Measurements from ENCODE around the gene ZDHHC14.

The ZDHHC14 gene

GRCh38 chr6:157492741-157493140 is 111.8 kb downstream of the ZDHHC14 start:
- H3K27me3 ChIP-seq (ENCODE audit: insufficient read depth, poor library complexity, severe bottlenecking), result no peaks in the 10 kb centered on the region
- no peak overlapping the region for H3K27ac ChIP-seq (replicated peaks)
- H3K4me3 ChIP-seq (replicated peaks; ENCODE audit: insufficient read depth, low read length), result no peak overlapping the region
- DNase-seq (ENCODE audit: low read depth in 1 of 2, low spot score in 1 of 2), result no peak
- TF ChIP-seq POLR2AphosphoS5 (IDR thresholded peaks at IDR 0.05; ENCODE audit: low read depth) (no peak), GABPA (IDR thresholded peaks at IDR 0.05; ENCODE audit: low read depth) (no peak), REST (IDR thresholded peaks at IDR 0.05; ENCODE audit: insufficient replicate concordance, low read depth) (no peak), CTCF (IDR thresholded peaks at IDR 0.05; ENCODE audit: insufficient read depth, low read length) (no peak), SPI1 (IDR thresholded peaks at IDR 0.05; ENCODE audit: borderline replicate concordance, low read depth) (no peak)

GRCh38 chr6:157493173-157493572 is 112.2 kb downstream of the ZDHHC14 start:
- no peak for TF ChIP-seq GABPA (IDR thresholded peaks at IDR 0.05; ENCODE audit: low read depth)
- TF ChIP-seq SPI1 (IDR thresholded peaks at IDR 0.05; ENCODE audit: borderline replicate concordance, low read depth), result no peak
- no peak for TF ChIP-seq REST (IDR thresholded peaks at IDR 0.05; ENCODE audit: insufficient replicate concordance, low read depth)
- no peak for TF ChIP-seq CTCF (IDR thresholded peaks at IDR 0.05; ENCODE audit: insufficient read depth, low read length)
- TF ChIP-seq POLR2AphosphoS5 (IDR thresholded peaks at IDR 0.05; ENCODE audit: low read depth), result no peak
- H3K27ac ChIP-seq (replicated peaks), result no peak overlapping the region
- H3K4me3 ChIP-seq (replicated peaks; ENCODE audit: insufficient read depth, low read length), result no peak overlapping the region
- no peaks in the 10 kb centered on the region for H3K27me3 ChIP-seq (ENCODE audit: insufficient read depth, poor library complexity, severe bottlenecking)
- no peak for DNase-seq (ENCODE audit: low read depth in 1 of 2, low spot score in 1 of 2)

- no peak overlapping the region for H3K4me3 ChIP-seq (replicated peaks; ENCODE audit: insufficient read depth, low read length)
- TF ChIP-seq POLR2AphosphoS5 (IDR thresholded peaks at IDR 0.05; ENCODE audit: low read depth), result no peak
- no peak for TF ChIP-seq REST (IDR thresholded peaks at IDR 0.05; ENCODE audit: insufficient replicate concordance, low read depth)
- TF ChIP-seq CTCF (IDR thresholded peaks at IDR 0.05; ENCODE audit: insufficient read depth, low read length), result no peak
- TF ChIP-seq GABPA (IDR thresholded peaks at IDR 0.05; ENCODE audit: low read depth), result no peak
- TF ChIP-seq SPI1 (IDR thresholded peaks at IDR 0.05; ENCODE audit: borderline replicate concordance, low read depth), result no peak
- no peak overlapping the region for H3K27ac ChIP-seq (replicated peaks)
- no peaks in the 10 kb centered on the region for H3K27me3 ChIP-seq (ENCODE audit: insufficient read depth, poor library complexity, severe bottlenecking)
- DNase-seq (ENCODE audit: low read depth in 1 of 2, low spot score in 1 of 2), result no peak
Measured at GRCh38 chr6:157493576-157493975, 112.6 kb downstream of the ZDHHC14 start.
